Neural cell (in vitro differentiated cells): Measurements from ENCODE around the gene ERBB2. TPM values are rescaled to one million over a fixed set of nuclear protein-coding genes. Genes with fewer than 3 reads are reported as not detected.

Experiments used
- H2AFZ ChIP-seq: fragments of 200-600, 300-800 bp; sonication (generic), shearing (Covaris generic); 2 replicates; pipeline ENCODE4 v1.6.0; 2014; ENCODE audit warnings: low read depth, mild to moderate bottlenecking, antibody characterized with exemption, low read length, moderate library complexity
- H3F3A ChIP-seq: fragments of 200-600 bp; shearing (Covaris generic); 2 replicates; pipeline ENCODE4 v1.6.1; 2016; ENCODE audit warnings: mild to moderate bottlenecking, moderate library complexity, mixed read lengths, antibody characterized with exemption, low read length; ENCODE audit not compliant: insufficient read depth, poor library complexity, severe bottlenecking
- H3K27ac ChIP-seq: fragments of 200-600, 300-800 bp; sonication (generic), shearing (Covaris generic); 2 replicates; pipeline ENCODE4 v1.5.1; 2014; ENCODE audit warnings: mild to moderate bottlenecking, low read length, moderate library complexity
- H3K27me3 ChIP-seq: fragments of 300-800, 200-600 bp; sonication (generic), shearing (Covaris generic); 2 replicates; pipeline ENCODE4 v1.6.0; 2014; ENCODE audit warnings: mild to moderate bottlenecking, low read depth, low read length, moderate library complexity; ENCODE audit not compliant: insufficient read depth
- H3K36me3 ChIP-seq: fragments of 300-800, 200-600 bp; sonication (generic), shearing (Covaris generic); 2 replicates; pipeline ENCODE4 v1.5.1; 2014; ENCODE audit warnings: mild to moderate bottlenecking, antibody characterized with exemption, low read length, moderate library complexity; ENCODE audit not compliant: insufficient read depth
- H3K4me2 ChIP-seq: fragments of 300-800, 200-600 bp; sonication (generic), shearing (Covaris generic); 2 replicates; pipeline ENCODE4 v1.6.0; 2014; ENCODE audit warnings: mild to moderate bottlenecking, low read length
- H3K4me3 ChIP-seq: fragments of 300-800, 200-600 bp; sonication (generic), shearing (Covaris generic); 2 replicates; pipeline ENCODE4 v1.5.1; 2014; ENCODE audit warnings: mild to moderate bottlenecking, low read length, moderate library complexity
- H3K79me2 ChIP-seq: fragments of 200-600 bp; shearing (Covaris generic); replicated peaks from 2 replicates; pipeline ENCODE4 v1.6.0; 2014; ENCODE audit warnings: mild to moderate bottlenecking, low read length, moderate library complexity; ENCODE audit not compliant: insufficient read depth
- H3K9ac ChIP-seq: fragments of 300-800, 200-600 bp; sonication (generic), shearing (Covaris generic); 2 replicates; pipeline ENCODE4 v1.6.1; 2016; ENCODE audit warnings: mild to moderate bottlenecking, low read length, mixed read lengths
- H3K9me2 ChIP-seq: fragments of 200-600 bp; shearing (Covaris generic); 2 replicates; pipeline ENCODE4 v1.6.1; 2016; ENCODE audit warnings: mild to moderate bottlenecking, low read length, mixed read lengths; ENCODE audit not compliant: insufficient read depth
- H3K9me3 ChIP-seq: fragments of 200-600, 300-800 bp; sonication (generic), shearing (Covaris generic); 2 replicates; pipeline ENCODE4 v1.6.1; 2016; ENCODE audit warnings: mild to moderate bottlenecking, mixed run types, low read length, moderate library complexity, mixed read lengths
- H4K20me1 ChIP-seq: fragments of 200-600 bp; shearing (Covaris generic); 2 replicates; pipeline ENCODE4 v1.6.1; 2016; ENCODE audit warnings: mild to moderate bottlenecking, mixed run types; ENCODE audit not compliant: insufficient read depth
- CTCF ChIP-seq: fragments of 450-650 bp; IDR thresholded peaks from 2 replicates; pipeline ENCODE4 v1.5.1; 2014; ENCODE audit warnings: antibody characterized with exemption, mild to moderate bottlenecking, moderate library complexity; ENCODE audit not compliant: poor library complexity, severe bottlenecking
- EP300 ChIP-seq: fragments of 450-650 bp; conservative IDR thresholded peaks from 2 replicates; pipeline ENCODE4 v1.6.1; 2014; ENCODE audit warnings: antibody characterized with exemption, mild to moderate bottlenecking, moderate library complexity; ENCODE audit not compliant: poor library complexity, severe bottlenecking
- EZH2 ChIP-seq: fragments of 200-600, 300-800 bp; shearing (Covaris generic), sonication (generic); IDR thresholded peaks from 2 replicates; pipeline ENCODE4 v1.6.1; 2014; ENCODE audit warnings: antibody characterized with exemption, low read length, borderline replicate concordance, mild to moderate bottlenecking; ENCODE audit not compliant: insufficient read depth, poor library complexity, severe bottlenecking
- MXI1 ChIP-seq: fragments of 450-650 bp; conservative IDR thresholded peaks from 2 replicates; pipeline ENCODE4 v1.6.1; 2014; ENCODE audit warnings: antibody characterized with exemption, mild to moderate bottlenecking; ENCODE audit not compliant: poor library complexity, severe bottlenecking
- POLR2AphosphoS5 ChIP-seq: IDR thresholded peaks from 2 replicates; pipeline ENCODE4 v1.6.1; 2012
- RAD21 ChIP-seq: fragments of 450-650 bp; conservative IDR thresholded peaks from 2 replicates; pipeline ENCODE4 v1.6.1; 2014; ENCODE audit warnings: antibody characterized with exemption, mild to moderate bottlenecking, moderate library complexity
- REST ChIP-seq: IDR thresholded peaks from 2 replicates; pipeline ENCODE4 v1.6.1; 2012; ENCODE audit warnings: borderline replicate concordance
- SMC3 ChIP-seq: fragments of 450-650 bp; conservative IDR thresholded peaks from 2 replicates; pipeline ENCODE4 v1.6.1; 2014; ENCODE audit warnings: antibody characterized with exemption, mild to moderate bottlenecking, moderate library complexity; ENCODE audit not compliant: poor library complexity
- TAF1 ChIP-seq: IDR thresholded peaks from 2 replicates; pipeline ENCODE4 v1.6.1; 2012; ENCODE audit warnings: low read depth
- polyA plus RNA-seq: library from polyadenylated mRNA; depleted of rRNA; stranded (reverse); fragments of >200 nt; gene quantifications from 2 replicates; pipeline ENCODE4 v1.2.3, GENCODE V29; 2014

The ERBB2 gene
- polyA plus RNA-seq, 1 donor from 2014 or later = 16.0 TPM

GRCh38 chr17:39772415-39772814 lies 72.6 kb downstream of the ERBB2 start:
- Histone ChIP-seq H3K9me3 (no peaks in the 10 kb centered on the region), H4K20me1 (no peaks in the 10 kb centered on the region), H3K4me2 (no peak overlapping the region), H3K27me3 (no peaks in the 10 kb centered on the region), H3K9ac (no peak overlapping the region), H2AFZ (no peak overlapping the region), H3F3A (no peaks in the 10 kb centered on the region), H3K9me2 (no peaks in the 10 kb centered on the region), H3K27ac (no peak overlapping the region), H3K79me2 (no peaks in the 10 kb centered on the region), H3K36me3 (no peaks in the 10 kb centered on the region), H3K4me3 (no peak overlapping the region)
- no peak for TF ChIP-seq RAD21

GRCh38 chr17:39772987-39773934 lies 73.4 kb downstream of the ERBB2 start:
- H3K36me3 ChIP-seq = no peaks in the 10 kb centered on the region
- H3K9ac ChIP-seq = no peak overlapping the region
- no peaks in the 10 kb centered on the region for H4K20me1 ChIP-seq
- H3K4me2 ChIP-seq = no peak overlapping the region
- TF ChIP-seq REST (no peak), EZH2 (no peak), MXI1 (no peak), POLR2AphosphoS5 (no peak), CTCF (no peak), SMC3 (no peak), RAD21 (no peak), TAF1 (no peak), EP300 (no peak)
- no peaks in the 10 kb centered on the region for H3K9me2 ChIP-seq
- no peaks in the 10 kb centered on the region for H3F3A ChIP-seq
- no peaks in the 10 kb centered on the region for H3K9me3 ChIP-seq
- H3K79me2 ChIP-seq = no peaks in the 10 kb centered on the region
- H3K4me3 ChIP-seq = no peak overlapping the region
- H2AFZ ChIP-seq = no peak overlapping the region
- no peak overlapping the region for H3K27ac ChIP-seq
- H3K27me3 ChIP-seq = no peaks in the 10 kb centered on the region
